ENCODE measurements around the gene GMNC.

Gene GMNC

GRCh38 chr3:190862209-190863118, at the start of gene GMNC:
Gene GMNC, minus strand, starts transcription at chr3:190862694. Its CDS starts 79 bp downstream, at chr3:190862615.
- Mint-ChIP-seq H3K27me3 (ENCODE audit: low read depth, poor library complexity) (peaks cover 62% of the 10 kb centered on the region), H3K4me1 (peaks cover 4% of the 10 kb centered on the region), H3K9me3 (no peaks in the 10 kb centered on the region), H3K36me3 (ENCODE audit: low read depth) (no peaks in the 10 kb centered on the region), H3K4me3 (peak within 1 kb of the TSS; percentile 85), H3K27ac (no peak within 1 kb of the TSS)
- no peak for TF ChIP-seq CTCF (IDR thresholded peaks at IDR 0.05)
- DNase-seq = peak; percentile 81

- no peak for TF ChIP-seq CTCF (IDR thresholded peaks at IDR 0.05)
- H3K27ac Mint-ChIP-seq = no peak overlapping the region
- no peaks in the 10 kb centered on the region for H3K36me3 Mint-ChIP-seq (ENCODE audit: low read depth)
- no peaks in the 10 kb centered on the region for H3K27me3 Mint-ChIP-seq (ENCODE audit: low read depth, poor library complexity)
- DNase-seq = no peak
- no peak overlapping the region for H3K4me3 Mint-ChIP-seq
- peaks cover 17% of the 10 kb centered on the region for H3K4me1 Mint-ChIP-seq
- H3K9me3 Mint-ChIP-seq = peaks cover 6% of the 10 kb centered on the region
These were observed 48.9 kb upstream of the GMNC start for GRCh38 chr3:190911382-190911781.

GRCh38 chr3:190909908-190910307, 47.4 kb upstream of the GMNC start:
- Mint-ChIP-seq H3K36me3 (ENCODE audit: low read depth) (peaks cover 2% of the 10 kb centered on the region), H3K27ac (no peak overlapping the region), H3K27me3 (ENCODE audit: low read depth, poor library complexity) (no peaks in the 10 kb centered on the region), H3K9me3 (peaks cover 18% of the 10 kb centered on the region), H3K4me3 (no peak overlapping the region), H3K4me1 (peaks cover 17% of the 10 kb centered on the region)
- no peak for TF ChIP-seq CTCF (IDR thresholded peaks at IDR 0.05)
- no peak for DNase-seq

- TF ChIP-seq CTCF (IDR thresholded peaks at IDR 0.05) = no peak
- Mint-ChIP-seq H3K9me3 (peaks cover 59% of the 10 kb centered on the region), H3K27ac (no peak overlapping the region), H3K4me1 (no peaks in the 10 kb centered on the region), H3K4me3 (no peak overlapping the region), H3K36me3 (ENCODE audit: low read depth) (peaks cover 12% of the 10 kb centered on the region), H3K27me3 (ENCODE audit: low read depth, poor library complexity) (no peaks in the 10 kb centered on the region)
- DNase-seq = no peak
These were observed 40.7 kb upstream of the GMNC start for GRCh38 chr3:190903156-190903555.

GRCh38 chr3:190902292-190902691, 39.8 kb upstream of the GMNC start:
- no peaks in the 10 kb centered on the region for H3K27me3 Mint-ChIP-seq (ENCODE audit: low read depth, poor library complexity)
- no peaks in the 10 kb centered on the region for H3K4me1 Mint-ChIP-seq
- H3K27ac Mint-ChIP-seq = no peak overlapping the region
- no peak overlapping the region for H3K4me3 Mint-ChIP-seq
- H3K9me3 Mint-ChIP-seq = peaks cover 65% of the 10 kb centered on the region
- no peak for TF ChIP-seq CTCF (IDR thresholded peaks at IDR 0.05)
- no peak for DNase-seq
- H3K36me3 Mint-ChIP-seq (ENCODE audit: low read depth) = peaks cover 12% of the 10 kb centered on the region
